Stimulated activated naive CD4-positive, alpha-beta T cell (primary cell): ENCODE data around the gene PMPCA.

ENCODE experiments used
- DNase-seq, 6 experiments: peaks; one replicate each; lab custom pipeline; 2025; lab: John Stamatoyannopoulos, UW

PMPCA gene

DNA sequence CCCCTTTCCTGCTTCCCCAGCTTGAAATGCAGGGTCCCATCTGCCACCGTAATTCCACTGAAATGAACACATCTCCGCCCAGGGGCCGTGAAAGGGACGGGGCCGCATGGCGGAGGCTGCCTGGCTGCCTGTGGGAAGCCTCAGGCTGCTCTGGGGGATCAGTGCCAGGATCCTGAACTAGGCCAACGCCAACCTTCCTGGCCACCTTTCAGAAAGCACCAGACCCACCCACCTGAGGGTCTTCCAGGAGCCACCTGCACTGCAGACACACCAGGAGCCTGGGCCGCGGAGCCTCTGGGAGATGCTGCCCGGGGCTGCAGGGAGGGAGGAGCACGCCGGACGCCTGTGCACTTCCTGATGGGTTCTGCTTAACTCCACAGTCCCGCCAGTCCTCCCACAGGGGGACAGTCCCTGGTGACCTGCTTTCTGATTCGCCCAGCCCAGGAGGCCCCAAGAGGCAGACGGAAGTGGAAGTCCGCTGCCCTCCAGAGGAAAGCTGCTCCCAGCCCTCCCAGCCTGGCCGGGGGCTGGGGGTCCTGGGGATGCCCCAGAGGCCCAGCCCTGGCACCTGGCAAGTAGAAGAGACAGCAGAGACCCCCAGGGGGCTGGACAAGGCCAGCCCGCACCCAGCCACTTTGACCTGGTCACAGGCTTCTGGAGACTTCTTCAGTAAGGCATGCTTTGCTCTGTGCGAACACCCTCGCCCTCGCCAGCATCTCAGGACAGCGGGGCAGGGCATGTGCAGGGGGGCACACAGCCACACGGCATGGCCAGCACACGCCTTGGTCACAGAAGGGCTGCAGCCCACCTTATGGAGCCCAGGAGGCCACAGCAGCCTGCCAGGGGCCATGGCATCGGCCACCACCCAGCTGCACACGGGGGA, 36.9 kb upstream of the PMPCA start, which contains the start of gene CARD9:
Gene CARD9, minus strand, starts transcription at position 370 of the 883 bp plus-strand sequence. CDS start 1,591 bp downstream, outside the sequence.
- no peak for DNase-seq

DNA sequence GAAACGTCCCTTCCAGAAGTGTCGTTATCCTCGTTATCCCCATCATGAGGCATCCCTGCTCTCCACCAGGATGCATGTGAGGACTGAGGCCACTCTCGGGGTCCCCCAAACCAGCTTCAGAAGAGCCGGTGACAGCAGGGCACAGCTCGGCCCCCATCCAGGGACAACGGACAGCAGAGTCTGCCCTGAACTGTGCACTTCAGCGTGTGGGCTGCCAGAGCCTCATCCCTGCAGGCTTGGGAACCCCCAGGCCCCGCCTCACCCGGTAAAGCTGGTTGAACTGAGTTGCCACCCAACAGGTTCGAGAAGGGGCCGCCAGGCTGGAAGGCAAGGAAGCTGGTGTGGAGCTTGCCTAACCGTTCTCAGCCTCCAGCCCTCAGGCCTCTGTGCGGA, 36.3 kb upstream of the PMPCA start:
- DNase-seq: no peak

- DNase-seq: no peak
These were observed 35.4 kb upstream of the PMPCA start for GRCh38 chr9:136375096-136375495.

DNA sequence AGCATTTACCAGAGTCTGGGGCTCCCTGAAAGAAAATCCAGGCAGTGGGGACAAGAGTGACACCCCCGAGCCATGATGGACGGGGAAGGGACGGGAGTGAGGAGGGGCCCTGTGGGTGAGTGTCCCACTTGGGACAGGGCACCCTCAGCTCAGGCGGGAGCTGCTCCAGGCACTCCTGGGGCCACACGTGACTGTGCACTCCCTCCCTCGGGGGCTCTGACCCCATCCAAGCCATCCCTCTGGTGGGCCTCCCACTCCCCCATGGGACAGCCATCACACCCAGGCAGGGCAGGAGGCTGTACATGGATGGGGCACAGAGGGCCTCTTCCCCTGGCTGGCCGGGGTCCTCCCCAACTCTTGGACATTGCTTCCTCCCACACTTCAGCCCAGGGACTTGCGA, 34.0 kb upstream of the PMPCA start:
- DNase-seq: no peak

- no peak for DNase-seq
These were observed 32.9 kb upstream of the PMPCA start for GRCh38 chr9:136377341-136378169.

DNA sequence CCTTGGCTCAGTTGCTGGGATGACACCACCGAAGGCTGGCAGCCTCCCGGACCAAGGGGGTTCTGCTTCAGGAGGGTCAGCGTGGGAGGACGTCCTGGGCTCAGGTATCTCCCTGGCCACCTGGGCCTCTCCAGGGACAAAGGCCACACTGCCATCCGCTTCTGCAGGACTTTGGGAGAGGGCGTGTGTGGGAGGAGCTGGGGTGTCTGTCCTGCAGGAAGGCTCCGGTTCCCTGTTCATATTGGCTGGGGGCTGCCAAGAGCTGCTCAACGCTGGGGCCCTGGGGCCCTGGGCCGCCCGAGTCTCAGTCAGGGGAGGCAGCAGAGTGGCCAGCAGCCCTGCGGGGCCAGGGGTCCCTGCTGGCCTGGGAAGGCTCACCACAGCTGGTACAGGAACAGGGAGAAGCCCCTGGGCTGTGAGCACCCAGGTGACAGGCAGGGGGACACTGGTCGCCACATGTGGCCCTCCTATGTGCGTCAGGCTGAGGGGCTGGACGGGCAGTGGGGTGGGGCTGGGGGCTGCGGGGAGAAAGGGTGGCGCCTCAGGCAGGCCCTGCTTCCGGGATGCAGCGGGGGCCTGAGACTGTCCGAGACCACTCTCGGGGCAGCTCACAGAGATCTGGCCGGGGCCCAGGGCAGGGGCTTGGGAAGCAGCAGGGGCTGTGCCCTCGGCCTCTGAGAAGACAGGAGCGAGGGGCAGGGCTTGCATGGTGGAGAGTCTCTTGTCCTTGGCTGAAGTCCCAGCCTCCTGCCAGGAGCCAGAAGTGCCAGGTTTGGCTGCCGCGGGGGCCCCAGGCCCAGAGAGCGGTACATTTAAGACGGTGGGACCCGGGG, 32.1 kb upstream of the PMPCA start:
- no peak for DNase-seq

DNA sequence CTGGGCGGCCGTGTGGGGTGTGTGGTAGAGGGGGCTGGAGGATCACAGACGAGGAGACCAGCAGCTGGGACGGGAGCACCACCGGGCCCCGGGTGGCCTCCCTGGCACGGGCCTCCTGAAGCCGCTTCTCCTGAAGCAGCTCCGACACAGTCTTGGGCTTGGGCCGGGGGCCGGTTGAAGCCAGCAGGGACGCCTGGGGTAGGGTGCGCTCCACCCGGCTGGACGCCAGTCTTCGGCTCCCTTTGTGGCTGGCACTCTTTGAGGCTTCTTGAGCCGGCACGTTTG, 31.5 kb upstream of the PMPCA start:
- DNase-seq: no peak

GRCh38 chr9:136379401-136379800, 31.1 kb upstream of the PMPCA start:
- DNase-seq: no peak

DNA sequence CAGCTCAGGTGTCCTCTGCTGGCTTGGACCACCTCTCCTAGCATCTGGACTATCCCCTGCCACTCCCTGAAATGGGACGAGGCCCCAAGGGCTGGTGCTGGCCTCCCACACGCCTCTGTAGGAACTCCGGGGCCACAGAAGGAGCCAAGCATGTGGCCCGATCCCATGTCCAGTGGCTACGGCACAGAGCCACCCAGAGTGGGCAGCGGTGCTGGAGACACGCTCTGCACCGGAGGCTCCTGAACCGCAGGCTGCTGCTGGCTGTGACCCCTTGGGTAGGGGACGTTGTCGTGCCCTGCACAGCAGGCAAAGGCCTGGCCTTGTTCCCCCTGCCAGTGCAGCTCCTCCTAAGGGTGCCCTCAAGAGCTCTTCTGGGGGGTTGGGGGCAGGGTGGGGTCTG, 30.6 kb upstream of the PMPCA start:
- no peak for DNase-seq

GRCh38 chr9:136380381-136380780, 30.1 kb upstream of the PMPCA start:
- DNase-seq: no peak

DNA sequence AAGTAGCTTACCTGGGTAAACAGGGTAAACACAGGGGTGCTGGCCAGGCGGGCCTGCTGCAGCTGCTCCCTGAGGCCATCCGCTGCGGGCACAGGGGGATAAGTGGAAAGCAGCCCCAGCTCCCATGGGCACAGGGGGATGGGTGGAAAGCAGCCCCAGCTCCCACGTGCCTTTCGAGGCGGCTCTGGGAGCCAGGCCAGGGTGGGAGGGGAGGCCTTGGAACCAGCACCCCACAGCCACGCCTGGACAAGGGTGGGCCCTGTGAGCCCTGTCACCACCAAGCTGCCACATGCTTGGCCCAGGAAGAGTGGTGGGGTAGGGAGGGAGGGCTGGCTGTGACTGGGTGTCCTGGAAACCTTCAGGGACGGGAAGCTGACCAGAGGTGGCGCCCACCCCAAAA, 29.1 kb upstream of the PMPCA start:
- no peak for DNase-seq

GRCh38 chr9:136381966-136382513, 28.4 kb upstream of the PMPCA start:
- DNase-seq: no peak

- no peak for DNase-seq
These were observed 27.0 kb upstream of the PMPCA start for GRCh38 chr9:136383436-136383835.

GRCh38 chr9:136385015-136385414, 25.4 kb upstream of the PMPCA start:
- DNase-seq: peak in 3 of 6 experiments; percentile 7 to 28 (median 27)

- DNase-seq: no peak
These were observed 24.4 kb upstream of the PMPCA start for GRCh38 chr9:136386018-136386417.

- DNase-seq: no peak
These were observed 23.2 kb upstream of the PMPCA start for GRCh38 chr9:136387217-136387616.

DNA sequence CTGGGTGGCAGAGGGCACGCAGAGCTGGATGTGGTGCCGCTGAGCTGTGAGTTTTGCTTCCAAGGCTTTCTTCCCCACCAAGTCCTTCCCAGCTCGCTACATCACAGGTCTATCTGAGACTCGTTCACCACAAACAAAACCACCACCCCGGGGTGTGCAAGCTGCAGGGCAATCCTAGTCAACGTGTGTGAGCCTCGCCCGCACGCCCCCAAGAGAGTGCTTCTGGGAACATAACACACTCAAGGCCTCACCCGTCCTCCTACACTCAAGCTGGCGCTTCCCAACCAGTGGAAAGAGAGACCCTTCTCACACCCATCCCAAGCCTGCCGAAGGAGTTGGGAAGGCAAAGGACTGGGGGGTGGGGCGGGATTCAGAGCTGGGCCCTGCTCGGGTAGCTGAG, 21.1 kb upstream of the PMPCA start:
- no peak for DNase-seq

GRCh38 chr9:136391737-136392537, 18.5 kb upstream of the PMPCA start:
- no peak for DNase-seq

DNA sequence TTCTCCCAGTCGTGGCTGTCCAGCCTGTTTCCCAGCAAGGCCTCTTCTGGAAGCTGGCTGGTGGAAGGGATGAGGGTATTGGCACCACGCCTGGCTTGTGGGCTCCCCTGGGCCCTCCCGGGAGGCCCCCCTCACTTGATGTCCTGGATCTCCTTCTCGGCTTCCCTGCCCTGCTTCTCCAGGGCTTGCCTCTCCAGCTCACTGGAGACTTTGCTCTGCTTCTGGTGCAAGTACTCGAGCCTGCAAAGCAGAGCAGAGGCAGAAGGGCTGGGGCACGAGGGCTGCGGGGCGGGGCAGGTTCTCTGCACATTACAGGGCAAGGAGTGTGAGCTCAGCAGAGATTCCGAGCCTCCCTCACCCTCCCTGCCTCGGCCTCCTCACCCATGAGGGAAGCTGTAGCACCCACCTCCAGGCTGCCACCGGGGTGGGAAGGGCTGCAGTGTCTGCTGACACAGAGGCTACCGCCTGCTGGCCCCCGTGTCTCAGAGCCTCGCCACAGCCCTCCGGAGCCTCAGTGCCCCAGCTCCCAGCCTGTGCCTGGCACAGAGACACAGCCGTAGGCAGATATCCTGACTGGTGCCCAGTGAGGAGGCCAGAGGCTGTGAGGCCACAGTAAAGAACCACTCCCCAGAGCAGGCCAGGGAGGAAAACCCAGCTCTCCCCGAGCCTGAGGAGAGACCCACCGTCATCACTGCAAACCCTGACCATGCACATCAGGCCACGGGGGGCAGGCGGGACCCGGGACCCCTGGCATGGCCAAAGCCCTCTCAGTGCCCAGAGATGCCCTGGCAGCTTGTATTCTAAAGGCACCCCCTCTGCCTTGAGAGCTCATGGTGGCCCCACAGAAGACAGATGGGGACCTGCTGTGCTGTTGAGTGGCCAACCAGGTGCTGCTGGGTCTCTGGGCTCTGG, 17.7 kb upstream of the PMPCA start:
- DNase-seq: no peak

DNA sequence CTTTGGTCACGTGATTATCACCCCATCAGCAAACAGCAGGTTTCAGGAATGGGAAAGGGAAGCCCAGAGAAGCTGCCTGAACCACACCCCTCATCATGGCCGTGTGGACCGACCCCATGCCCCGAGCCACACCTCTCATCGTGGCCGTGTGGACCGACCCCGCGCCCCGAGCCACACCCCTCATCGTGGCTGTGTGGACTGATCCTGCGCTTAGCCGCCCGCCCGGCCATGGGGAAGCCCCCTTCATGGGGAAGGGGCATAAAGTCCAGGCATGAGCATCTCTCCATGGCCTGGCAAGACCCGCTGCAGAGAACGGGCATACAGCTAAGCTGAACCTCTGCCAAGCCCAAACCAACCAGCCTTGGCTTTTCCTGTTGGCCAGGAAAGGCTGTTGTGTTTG, 16.9 kb upstream of the PMPCA start:
- DNase-seq: no peak
